A204.1 (cell line): Measurements from ENCODE around the gene RNLS.

ENCODE experiments used
- FAIRE-seq: peaks from 2 replicates; lab custom pipeline; 2012; peaks lifted over from hg19 to GRCh38; lab: Jason Lieb, UNC

Gene RNLS

GRCh38 chr10:88227342-88228018, 355.6 kb downstream of the RNLS start:
- FAIRE-seq: no peak

- no peak for FAIRE-seq
These were observed 356.2 kb downstream of the RNLS start for GRCh38 chr10:88226891-88227290.

GRCh38 chr10:88226071-88226659, 357.0 kb downstream of the RNLS start:
- no peak for FAIRE-seq
